Neuronal stem cell (in vitro differentiated cells): ENCODE data around the gene CRADD.

Source experiments
- DNase-seq: peaks from one replicate; pipeline ENCODE4 v3.0.0-alpha.2; 2013; ENCODE audit warnings: low spot score
- H2AFZ ChIP-seq: one replicate; pipeline ENCODE4 v1.6.1; 2013; ENCODE audit warnings: mild to moderate bottlenecking, low read length, inconsistent platforms
- H2AK5ac ChIP-seq: 2 replicates; pipeline ENCODE4 v1.6.1; 2013; ENCODE audit warnings: low read depth, mild to moderate bottlenecking, inconsistent platforms, low read length, moderate library complexity, mixed read lengths
- H2BK120ac ChIP-seq: 2 replicates; pipeline ENCODE4 v1.6.1; 2013; ENCODE audit warnings: low read depth, mild to moderate bottlenecking, inconsistent platforms, low read length, moderate library complexity, mixed read lengths
- H2BK12ac ChIP-seq: one replicate; pipeline ENCODE4 v1.6.1; 2013; ENCODE audit warnings: low read length, inconsistent platforms
- H2BK15ac ChIP-seq: 2 replicates; pipeline ENCODE4 v1.6.1; 2013; ENCODE audit warnings: mild to moderate bottlenecking, low read length, inconsistent platforms, mixed read lengths
- H2BK5ac ChIP-seq: one replicate; pipeline ENCODE4 v1.6.1; 2013; ENCODE audit warnings: inconsistent platforms, mild to moderate bottlenecking, low read length, moderate library complexity
- H3K14ac ChIP-seq: one replicate; pipeline ENCODE4 v1.6.1; 2013; ENCODE audit warnings: low read length, inconsistent platforms
- H3K18ac ChIP-seq: 2 replicates; pipeline ENCODE4 v1.6.1; 2013; ENCODE audit warnings: low read length, inconsistent platforms
- H3K23ac ChIP-seq: 2 replicates; pipeline ENCODE4 v1.6.1; 2013; ENCODE audit warnings: low read depth, mild to moderate bottlenecking, mixed read lengths, low read length, inconsistent platforms; ENCODE audit not compliant: poor library complexity
- H3K27ac ChIP-seq: replicated peaks from 3 replicates; pipeline ENCODE4 v1.5.1; 2013; ENCODE audit warnings: low read length, inconsistent platforms
- H3K27me3 ChIP-seq, 3 experiments: 2 replicates each; pipeline ENCODE4 v1.6.1; 2013; ENCODE audit warnings: low read length in 3 of 3, mild to moderate bottlenecking in 2 of 3, inconsistent platforms in 1 of 3, low read depth in 1 of 3, mixed read lengths in 1 of 3, moderate library complexity in 1 of 3; ENCODE audit not compliant: control insufficient read depth in 3 of 3, insufficient read depth in 3 of 3
- H3K36me3 ChIP-seq, 2 donors: replicated peaks in 1 of 2; 2 replicates each; pipeline ENCODE4 v1.6.1; 2013; ENCODE audit warnings: low read length in 2 of 2; ENCODE audit not compliant: control insufficient read depth in 2 of 2, insufficient read depth in 2 of 2
- H3K4ac ChIP-seq: 2 replicates; pipeline ENCODE4 v1.6.1; 2013; ENCODE audit warnings: inconsistent platforms, mild to moderate bottlenecking, low read length, moderate library complexity
- H3K4me1 ChIP-seq, 2 donors: 1 replicate in 1 of 2; 2 replicates in 1 of 2; pipeline ENCODE4 v1.6.1; 2013; ENCODE audit warnings: low read length in 2 of 2, low read depth in 1 of 2; ENCODE audit not compliant: control insufficient read depth in 2 of 2, insufficient read depth in 1 of 2
- H3K4me2 ChIP-seq: one replicate; pipeline ENCODE4 v1.6.1; 2013; ENCODE audit warnings: mild to moderate bottlenecking, low read length, inconsistent platforms; ENCODE audit not compliant: insufficient read depth, poor library complexity, severe bottlenecking
- H3K4me3 ChIP-seq, 2 donors: 2 replicates each; pipeline ENCODE4 v1.5.1; 2013; ENCODE audit warnings: low read length in 2 of 2, mild to moderate bottlenecking in 2 of 2, inconsistent platforms in 1 of 2, moderate library complexity in 1 of 2
- H3K79me1 ChIP-seq: one replicate; pipeline ENCODE4 v1.6.1; 2013; ENCODE audit warnings: low read depth, mild to moderate bottlenecking, inconsistent platforms, low read length, moderate library complexity
- H3K9ac ChIP-seq: one replicate; pipeline ENCODE4 v1.6.1; 2013; ENCODE audit warnings: mild to moderate bottlenecking, low read depth, low read length, inconsistent platforms; ENCODE audit not compliant: poor library complexity
- H3K9me3 ChIP-seq, 2 donors: replicated peaks in 1 of 2; 2 replicates each; pipeline versions ENCODE3 to v1.6.1; 2013; ENCODE audit warnings: low read length in 2 of 2, mild to moderate bottlenecking in 2 of 2, inconsistent platforms in 1 of 2, low read depth in 1 of 2, mixed read lengths in 1 of 2, moderate library complexity in 1 of 2; ENCODE audit not compliant: control insufficient read depth in 2 of 2, insufficient read depth in 1 of 2
- H4K8ac ChIP-seq: one replicate; pipeline ENCODE4 v1.6.1; 2013; ENCODE audit warnings: low read depth, mild to moderate bottlenecking, inconsistent platforms, low read length, moderate library complexity
- H4K91ac ChIP-seq: one replicate; pipeline ENCODE4 v1.6.1; 2013; ENCODE audit warnings: low read length, low read depth, mild to moderate bottlenecking, inconsistent platforms; ENCODE audit not compliant: poor library complexity
- WGBS, 2 donors: extraction: QIAGEN DNeasy Blood & Tissue Kit; methylation state at CpG; one replicate each; pipeline ENCODE4 v1.1.7; 2013; ENCODE audit warnings: missing lambda C conversion rate in 2 of 2, mixed read lengths in 1 of 2; ENCODE audit not compliant: insufficient read length in 2 of 2, insufficient replicate concordance in 1 of 2; ENCODE audit errors: extremely low coverage in 2 of 2; 5-methylcytosine and 5-hydroxymethylcytosine counted together

CRADD gene

DNA sequence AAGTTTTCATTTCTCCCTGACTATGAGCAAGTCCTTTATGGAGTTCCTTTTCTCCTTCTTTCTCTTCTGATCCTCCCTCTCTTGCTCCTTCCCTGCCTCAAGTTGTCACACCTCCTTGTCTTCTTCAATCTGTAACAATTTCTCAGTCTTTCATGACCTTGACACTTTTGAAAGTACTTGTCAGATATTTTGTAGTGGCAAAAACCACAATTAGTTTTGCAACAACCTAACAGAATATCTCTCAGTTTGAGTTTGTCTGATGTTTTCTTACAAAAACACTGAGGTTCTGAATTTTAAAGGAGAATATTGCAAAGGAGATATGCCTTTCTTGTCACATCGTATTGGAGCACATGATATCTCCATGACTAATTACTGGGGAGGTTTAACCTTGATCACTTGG lies 4.1 kb upstream of the CRADD start:
- no peak overlapping the region for H3K18ac ChIP-seq
- no peak overlapping the region for H3K23ac ChIP-seq
- no peak overlapping the region for H3K9ac ChIP-seq
- H3K27me3 ChIP-seq = no peaks in the 10 kb centered on the region
- H3K36me3 ChIP-seq = no peaks in the 10 kb centered on the region
- H2BK120ac ChIP-seq = no peak overlapping the region
- H2BK5ac ChIP-seq = no peak overlapping the region
- no peak overlapping the region for H4K91ac ChIP-seq
- H3K79me1 ChIP-seq = no peaks in the 10 kb centered on the region
- no peak overlapping the region for H2BK12ac ChIP-seq
- H2AK5ac ChIP-seq = no peak overlapping the region
- H3K4me3 ChIP-seq = no peak overlapping the region
- no peak for DNase-seq
- H3K27ac ChIP-seq = no peak overlapping the region
- no peak overlapping the region for H3K4ac ChIP-seq
- no peaks in the 10 kb centered on the region for H3K9me3 ChIP-seq
- H3K4me2 ChIP-seq = no peak overlapping the region
- WGBS, 2 donors = no CpG with 5 or more reads among the region's 1 CpG
- H2BK15ac ChIP-seq = no peak overlapping the region
- H3K4me1 ChIP-seq = peaks cover 0 to 4% of the 10 kb centered on the region in 2 donors
- no peak overlapping the region for H4K8ac ChIP-seq
- H3K14ac ChIP-seq = no peak overlapping the region
- H2AFZ ChIP-seq = no peak overlapping the region

DNA sequence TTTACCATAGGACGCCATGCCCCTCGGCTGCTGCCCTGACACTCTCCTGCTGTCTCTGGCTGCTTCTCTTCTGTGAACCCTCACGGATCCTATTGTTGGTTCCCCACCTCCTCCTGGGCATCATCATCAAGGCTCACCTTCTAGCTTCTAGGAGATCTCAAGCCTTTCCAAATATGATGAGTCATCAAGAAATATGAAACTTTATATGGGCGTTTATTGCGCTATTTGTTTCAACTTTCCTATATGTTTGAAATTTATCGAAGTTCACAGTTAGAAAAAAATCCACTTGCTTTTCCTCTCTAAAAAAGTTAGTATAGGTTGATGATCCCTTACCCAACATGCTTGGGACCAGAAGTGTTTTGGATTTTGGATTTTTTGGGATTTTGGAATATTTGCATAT lies 2.8 kb upstream of the CRADD start:
- DNase-seq = no peak
- no peak overlapping the region for H2AK5ac ChIP-seq
- no peak overlapping the region for H3K18ac ChIP-seq
- H2AFZ ChIP-seq = no peak overlapping the region
- H3K4ac ChIP-seq = no peak overlapping the region
- H3K36me3 ChIP-seq = no peaks in the 10 kb centered on the region
- H3K27ac ChIP-seq = no peak overlapping the region
- no peaks in the 10 kb centered on the region for H3K79me1 ChIP-seq
- H3K14ac ChIP-seq = no peak overlapping the region
- no peak overlapping the region for H2BK15ac ChIP-seq
- no peak overlapping the region for H2BK5ac ChIP-seq
- no peak overlapping the region for H4K91ac ChIP-seq
- H3K23ac ChIP-seq = no peak overlapping the region
- no peak overlapping the region for H2BK12ac ChIP-seq
- H3K27me3 ChIP-seq = no peaks in the 10 kb centered on the region
- H3K9me3 ChIP-seq = no peaks in the 10 kb centered on the region
- H3K9ac ChIP-seq = no peak overlapping the region
- H3K4me1 ChIP-seq = peaks cover 3 to 10% of the 10 kb centered on the region in 2 donors
- H3K4me3 ChIP-seq = no peak overlapping the region
- H3K4me2 ChIP-seq = no peak overlapping the region
- no CpG with 5 or more reads among the region's 6 CpGs for WGBS, 2 donors
- no peak overlapping the region for H2BK120ac ChIP-seq
- H4K8ac ChIP-seq = no peak overlapping the region

DNA sequence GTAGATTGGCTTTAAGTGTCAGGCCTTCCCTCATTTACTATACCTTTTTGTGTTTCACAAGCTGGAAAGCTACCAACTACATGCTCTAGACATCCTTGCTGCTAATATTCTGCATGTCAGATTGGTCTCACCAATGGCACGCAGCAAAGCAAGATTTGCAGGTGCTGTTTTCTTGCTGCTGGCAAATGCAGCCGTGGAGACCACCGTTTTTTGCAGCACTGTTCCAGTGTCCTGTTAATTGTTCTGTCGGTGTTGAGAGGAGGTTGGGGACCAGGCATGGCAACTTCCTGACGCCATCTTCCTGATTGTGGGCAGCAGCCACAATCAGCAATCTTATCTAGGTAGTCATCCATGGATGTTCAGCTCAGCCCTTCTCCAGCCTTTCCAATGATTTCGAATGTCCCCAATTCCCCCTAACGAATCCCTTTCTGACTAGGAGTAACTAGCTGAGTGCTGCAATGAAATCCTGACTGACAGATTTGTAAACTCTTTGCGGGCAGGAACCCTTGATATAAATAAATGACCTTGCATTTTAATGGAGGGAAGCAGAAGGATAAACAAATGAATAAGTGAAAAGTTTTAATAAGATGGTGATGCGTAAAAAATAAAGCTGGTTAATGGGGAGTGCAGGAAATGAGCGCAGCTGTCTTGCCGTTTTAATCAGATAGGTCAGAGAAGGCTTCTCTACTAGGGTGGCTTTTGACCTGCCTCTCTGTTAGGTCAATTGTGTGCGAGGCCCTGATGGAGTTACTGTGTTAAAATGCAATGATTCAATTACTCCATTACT lies 574 bp upstream of the CRADD start:
- no peak overlapping the region for H2BK12ac ChIP-seq
- no peak overlapping the region for H3K9ac ChIP-seq
- H3K27ac ChIP-seq = no peak overlapping the region
- peak overlapping the region in 1 of 2 donors; percentile 87 for H3K4me3 ChIP-seq
- H2AFZ ChIP-seq = peak overlapping the region; percentile 82
- 100% methylated on average over 1 to 2 of the region's 12 CpGs for WGBS, 2 donors
- peak overlapping the region; percentile 53 for H4K8ac ChIP-seq
- H3K4me2 ChIP-seq = peak overlapping the region; percentile 28
- peaks cover 0 to 2% of the 10 kb centered on the region in 2 donors for H3K9me3 ChIP-seq
- no peak overlapping the region for H3K4ac ChIP-seq
- no peak overlapping the region for H2AK5ac ChIP-seq
- no peaks in the 10 kb centered on the region for H3K27me3 ChIP-seq
- H2BK120ac ChIP-seq = no peak overlapping the region
- no peak overlapping the region for H2BK15ac ChIP-seq
- no peak overlapping the region for H3K23ac ChIP-seq
- peaks cover 3 to 10% of the 10 kb centered on the region in 2 donors for H3K4me1 ChIP-seq
- peak; percentile 8 for DNase-seq
- H3K79me1 ChIP-seq = no peaks in the 10 kb centered on the region
- no peak overlapping the region for H3K14ac ChIP-seq
- no peak overlapping the region for H4K91ac ChIP-seq
- H3K18ac ChIP-seq = no peak overlapping the region
- no peaks in the 10 kb centered on the region for H3K36me3 ChIP-seq
- no peak overlapping the region for H2BK5ac ChIP-seq

DNA sequence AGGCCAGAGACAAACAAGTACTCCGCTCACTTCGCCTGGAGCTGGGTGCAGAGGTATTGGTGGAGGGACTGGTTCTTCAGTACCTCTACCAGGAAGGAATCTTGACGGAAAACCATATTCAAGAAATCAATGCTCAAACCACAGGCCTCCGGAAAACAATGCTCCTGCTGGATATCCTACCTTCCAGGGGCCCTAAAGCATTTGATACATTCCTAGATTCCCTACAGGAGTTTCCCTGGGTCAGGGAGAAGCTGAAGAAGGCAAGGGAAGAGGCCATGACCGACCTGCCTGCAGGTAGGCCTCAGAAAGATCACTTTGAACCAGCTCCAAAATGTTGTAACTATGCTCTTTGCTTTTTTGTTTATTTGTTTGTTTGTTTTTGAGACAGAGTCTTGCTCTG lies 1.6 kb downstream of the CRADD start:
- H3K23ac ChIP-seq = no peak overlapping the region
- H3K27me3 ChIP-seq = no peaks in the 10 kb centered on the region
- no peak overlapping the region for H3K4me2 ChIP-seq
- H4K8ac ChIP-seq = no peak overlapping the region
- WGBS, 2 donors = no CpG with 5 or more reads among the region's 5 CpGs
- H3K18ac ChIP-seq = no peak overlapping the region
- H2BK120ac ChIP-seq = no peak overlapping the region
- H3K4me3 ChIP-seq = peak overlapping the region in 1 of 2 donors; percentile 5
- no peak overlapping the region for H4K91ac ChIP-seq
- no peak for DNase-seq
- H3K14ac ChIP-seq = no peak overlapping the region
- no peak overlapping the region for H3K27ac ChIP-seq
- H3K36me3 ChIP-seq = no peaks in the 10 kb centered on the region
- no peaks in the 10 kb centered on the region for H3K79me1 ChIP-seq
- H2BK12ac ChIP-seq = no peak overlapping the region
- H2AFZ ChIP-seq = peak overlapping the region; percentile 82
- H3K4me1 ChIP-seq = peaks cover 3 to 10% of the 10 kb centered on the region in 2 donors
- H3K9me3 ChIP-seq = peaks cover 0 to 2% of the 10 kb centered on the region in 2 donors
- H2BK15ac ChIP-seq = no peak overlapping the region
- no peak overlapping the region for H3K4ac ChIP-seq
- no peak overlapping the region for H3K9ac ChIP-seq
- H2AK5ac ChIP-seq = no peak overlapping the region
- no peak overlapping the region for H2BK5ac ChIP-seq
